ENCODE data around the gene KRTAP4-2.
"Not testable (repeated sequence)": the region's sequence is repeated elsewhere in the genome, so short reads cannot be mapped to it uniquely, and the experiment has no call there.

KRTAP4-2 gene

DNA sequence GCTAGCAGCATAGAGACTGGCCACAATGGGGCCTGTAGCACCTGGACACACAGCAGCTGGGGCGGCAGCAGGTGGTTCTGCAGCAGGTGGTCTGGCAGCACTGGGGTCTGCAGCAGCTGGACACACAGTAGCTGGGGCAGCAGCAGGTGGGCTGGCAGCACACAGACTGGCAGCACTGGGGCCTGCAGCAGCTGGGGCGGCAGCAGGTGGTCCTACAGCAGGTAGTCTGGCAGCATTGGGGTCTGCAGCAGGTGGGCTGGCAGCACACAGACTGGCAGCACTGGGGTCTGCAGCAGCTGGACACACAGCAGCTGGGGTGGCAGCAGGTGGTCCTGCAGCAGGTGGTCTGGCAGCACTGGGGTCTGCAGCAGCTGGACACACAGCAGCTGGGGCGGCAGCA, 17.8 kb downstream of the KRTAP4-2 start:
- not testable (repeated sequence) for DNase-seq

DNA sequence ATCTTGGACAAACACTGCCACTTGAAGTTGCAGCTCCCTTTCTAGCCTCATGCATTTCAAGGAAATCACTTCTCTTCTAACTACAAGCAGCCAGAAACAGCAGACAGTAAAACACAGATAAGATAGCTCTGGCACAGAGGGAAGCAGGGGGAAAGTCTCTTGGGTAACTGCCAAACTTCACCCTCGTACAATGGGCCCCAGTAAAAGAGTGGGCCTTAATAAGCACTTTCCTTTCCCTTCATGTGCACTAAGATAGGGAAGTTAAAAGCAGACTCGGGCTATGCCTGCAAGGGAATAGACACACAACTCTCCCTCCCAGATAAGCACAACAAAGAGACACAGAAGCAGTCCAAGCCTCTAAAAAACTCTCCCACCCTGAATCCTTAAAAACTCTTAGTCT, 24.2 kb downstream of the KRTAP4-2 start:
- no peak for DNase-seq

DNA sequence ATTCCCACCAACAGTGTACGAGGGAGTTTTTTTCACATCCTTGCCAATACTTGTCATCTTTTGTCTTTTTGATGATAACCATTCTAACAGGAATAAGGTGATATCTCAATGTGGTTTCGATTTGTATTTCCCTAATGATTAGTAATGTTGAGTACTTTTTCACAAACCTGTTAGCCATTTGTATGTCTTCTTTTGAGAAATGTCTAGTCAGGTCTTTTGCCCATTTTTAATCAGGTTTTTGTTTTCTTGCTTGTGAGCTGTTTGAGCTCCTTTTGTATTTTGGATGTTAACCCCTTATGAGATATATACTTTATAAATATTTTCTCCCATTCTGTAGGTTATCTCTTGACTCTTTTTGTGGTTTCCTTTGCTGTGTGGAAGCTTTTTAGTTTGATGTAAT, 26.5 kb downstream of the KRTAP4-2 start:
- no peak for DNase-seq

DNA sequence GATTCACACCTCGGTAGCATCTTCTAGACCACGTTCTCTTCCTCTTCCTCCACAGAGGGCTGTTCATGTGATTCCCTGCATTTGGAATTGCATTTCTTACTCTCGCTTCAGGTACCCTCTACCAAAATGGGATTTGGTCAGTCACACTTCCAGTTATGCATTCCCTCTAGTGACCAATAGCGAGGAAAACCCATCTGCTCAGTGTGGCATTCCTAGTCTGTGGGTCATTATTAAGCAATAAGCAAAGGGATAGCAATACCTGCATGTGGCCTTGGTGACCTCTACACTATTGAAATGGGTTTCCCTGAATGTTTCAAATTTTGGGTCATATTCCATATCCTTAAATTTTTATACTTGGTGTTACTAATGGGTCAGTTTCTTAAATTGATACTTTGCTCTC, 28.0 kb downstream of the KRTAP4-2 start:
- DNase-seq = no peak

DNA sequence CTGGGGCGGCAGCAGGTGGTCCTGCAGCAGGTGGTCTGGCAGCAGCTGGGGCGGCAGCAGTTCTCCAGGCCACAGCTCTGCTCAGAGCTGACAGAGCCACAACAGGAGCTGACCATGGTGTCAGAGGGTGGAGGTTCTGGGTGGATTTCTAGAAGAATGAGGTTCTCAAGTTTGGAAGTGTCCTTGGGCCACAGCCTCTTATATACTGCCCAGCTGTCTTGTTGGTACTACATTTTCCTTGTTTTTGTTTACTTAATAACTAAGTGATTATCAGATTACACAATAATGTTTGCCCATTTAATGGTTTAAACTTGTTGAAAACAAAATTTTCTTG, 28.4 kb downstream of the KRTAP4-2 start, which contains the start of gene KRTAP4-5:
KRTAP4-5 (minus strand) TSS at position 174 of the 334 bp plus-strand sequence; CDS start at position 116, 58 bp downstream.
- DNase-seq = no peak

DNA sequence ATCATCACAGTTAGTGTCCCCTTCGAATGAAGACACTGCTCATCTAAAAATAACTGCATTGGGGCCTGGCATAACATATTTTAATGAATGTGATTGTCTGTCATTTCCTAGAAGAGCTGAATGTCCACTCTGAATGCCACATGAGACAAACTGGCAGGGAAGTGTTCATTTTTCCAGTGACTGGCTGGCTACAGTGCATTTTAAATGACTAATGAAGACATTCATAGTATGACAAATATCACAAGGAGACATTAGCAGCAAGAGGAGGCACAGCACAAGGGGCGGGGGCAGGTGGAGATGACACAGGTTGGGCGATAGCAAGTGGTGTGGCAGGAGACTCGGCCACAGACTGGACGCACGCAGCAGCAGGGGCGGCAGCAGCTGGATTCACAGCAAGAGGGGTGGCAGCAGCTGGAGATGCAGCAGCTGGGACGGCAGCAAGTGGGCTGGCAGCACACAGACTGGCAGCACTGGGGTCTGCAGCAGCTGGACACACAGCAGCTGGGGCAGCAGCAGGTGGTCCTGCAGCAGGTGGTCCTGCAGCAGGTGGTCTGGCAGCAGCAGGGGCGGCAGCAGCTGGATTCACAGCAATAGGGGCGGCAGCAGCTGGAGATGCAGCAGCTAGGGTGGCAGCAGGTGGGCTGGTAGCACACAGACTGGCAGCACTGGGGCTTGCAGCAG, 28.9 kb downstream of the KRTAP4-2 start:
- DNase-seq = not testable (repeated sequence)

DNA sequence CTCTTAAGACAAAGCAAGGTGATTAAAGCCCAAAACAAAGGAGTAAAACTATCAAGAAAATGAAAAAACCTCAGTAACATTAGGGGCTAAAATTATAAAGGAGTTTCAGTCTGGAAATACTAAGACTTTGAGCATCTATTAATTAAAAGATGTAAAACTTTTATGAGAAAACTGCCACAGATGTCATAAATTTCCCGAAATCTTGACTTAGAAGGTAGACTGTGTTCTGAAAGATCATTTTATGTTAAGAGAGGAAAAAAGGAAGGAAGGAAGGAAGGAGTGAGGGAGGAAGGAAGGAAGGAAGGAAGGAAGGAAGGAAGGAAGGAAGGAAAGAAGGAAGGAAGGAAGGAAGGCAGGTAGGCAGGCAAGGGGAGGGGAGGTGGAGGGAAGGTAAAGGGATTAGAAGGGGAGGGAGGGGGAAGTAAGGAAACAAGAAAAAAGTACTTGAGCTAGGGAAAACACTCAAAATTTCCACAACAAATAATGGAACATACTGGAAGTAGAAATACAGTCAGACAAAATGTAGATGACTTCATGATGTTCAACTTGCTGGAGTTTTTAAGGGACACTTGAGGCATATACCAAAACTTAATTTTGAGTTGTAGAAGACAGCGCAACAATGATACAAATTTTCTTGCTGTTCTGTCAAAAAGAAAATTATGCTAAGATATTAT, 30.4 kb downstream of the KRTAP4-2 start:
- no peak for DNase-seq

DNA sequence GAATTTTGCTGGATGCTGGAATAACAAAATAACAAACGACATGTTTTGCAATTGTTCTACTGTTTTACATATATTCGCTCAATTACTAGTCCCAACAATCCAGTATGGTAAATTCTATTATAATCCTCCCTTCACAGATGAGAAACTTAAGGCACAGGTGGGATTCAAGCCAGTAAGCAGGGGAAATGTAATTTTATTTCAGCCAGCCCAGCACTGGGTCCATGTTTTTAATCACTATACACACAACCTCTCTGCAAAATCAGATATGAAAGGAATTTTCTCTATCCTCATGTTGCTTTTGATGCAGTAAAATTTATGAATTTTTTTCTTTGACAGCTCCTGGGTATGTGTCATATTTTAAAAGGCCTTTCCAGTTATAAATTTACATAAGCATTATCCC, 32.8 kb downstream of the KRTAP4-2 start:
- no peak for DNase-seq

DNA sequence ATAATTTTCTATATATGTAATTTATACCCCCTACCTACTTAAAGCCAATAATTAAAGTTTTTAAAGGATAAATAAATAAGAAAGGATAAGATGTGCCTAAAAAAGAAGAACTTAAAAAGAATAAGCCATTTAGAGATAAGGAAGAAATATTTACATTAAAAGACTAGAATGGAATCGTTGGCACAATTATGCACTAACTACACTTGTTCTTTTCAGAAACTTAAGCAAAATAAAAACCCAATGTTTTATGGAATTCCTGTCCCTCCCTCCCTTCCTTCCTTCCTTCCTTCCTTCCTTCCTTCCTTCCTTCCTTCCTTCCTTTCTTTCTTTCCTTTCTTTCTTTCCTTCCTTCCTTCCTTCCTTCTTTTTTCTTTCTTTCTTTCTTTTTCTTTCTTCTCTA, 33.2 kb downstream of the KRTAP4-2 start:
- no peak for DNase-seq

DNA sequence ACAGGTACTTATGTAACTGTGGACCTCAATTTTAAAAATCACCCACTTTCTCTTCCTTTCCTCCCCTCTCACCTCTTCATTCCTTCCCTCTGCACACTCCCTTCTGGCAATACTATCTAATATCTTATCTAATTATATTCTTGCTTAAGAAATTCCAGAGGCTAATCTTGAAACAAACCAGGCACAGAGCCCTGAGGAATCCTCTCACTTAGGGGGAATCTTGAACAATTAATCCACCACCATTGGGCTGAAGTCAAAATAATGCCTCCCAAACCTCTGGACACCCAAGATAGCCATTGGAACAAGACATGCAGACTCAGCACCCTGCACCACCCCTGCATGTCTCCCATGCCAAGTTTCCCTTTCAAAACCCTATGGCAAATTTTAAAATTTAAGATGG, 36.7 kb downstream of the KRTAP4-2 start:
- no peak for DNase-seq

DNA sequence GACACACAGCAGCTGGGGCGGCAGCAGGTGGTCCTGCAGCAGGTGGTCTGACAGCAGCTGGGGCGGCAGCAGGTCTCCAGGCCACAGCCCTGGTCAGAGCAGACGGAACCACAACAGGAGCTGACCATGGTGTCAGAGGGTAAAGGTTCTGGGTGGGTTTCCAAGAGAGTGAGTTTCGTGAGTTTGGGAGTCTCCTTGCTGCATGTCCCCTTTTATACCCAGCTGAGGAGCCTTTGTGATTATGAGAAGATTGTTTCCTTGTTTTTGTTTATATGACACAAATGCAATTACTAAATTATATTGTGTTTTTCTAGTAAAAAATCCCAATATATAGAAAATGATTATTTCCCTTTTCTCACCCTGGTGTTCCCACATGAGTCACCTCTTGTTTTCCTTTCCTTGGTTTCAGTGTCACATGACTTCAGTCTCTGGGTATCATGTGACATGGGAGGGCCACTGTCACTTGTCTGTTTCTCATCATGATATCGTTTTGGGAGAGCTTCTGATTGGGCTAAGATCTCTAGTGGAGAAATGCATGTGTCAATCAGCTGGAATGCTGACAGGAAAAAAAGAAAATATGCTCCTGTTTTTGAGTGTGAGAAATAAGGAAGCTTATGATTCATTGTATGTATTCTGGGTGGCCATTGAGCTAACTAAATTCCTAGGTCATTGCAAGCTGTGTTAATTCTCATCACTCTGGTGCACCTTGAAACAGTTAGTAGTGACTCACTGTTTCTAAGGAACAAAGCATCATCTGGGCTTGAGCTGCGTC, 37.5 kb downstream of the KRTAP4-2 start, which contains the start of gene KRTAP4-6:
KRTAP4-6 (minus strand) TSS at position 185 of the 772 bp plus-strand sequence; CDS start at position 128, 57 bp downstream.
- DNase-seq = no peak

DNA sequence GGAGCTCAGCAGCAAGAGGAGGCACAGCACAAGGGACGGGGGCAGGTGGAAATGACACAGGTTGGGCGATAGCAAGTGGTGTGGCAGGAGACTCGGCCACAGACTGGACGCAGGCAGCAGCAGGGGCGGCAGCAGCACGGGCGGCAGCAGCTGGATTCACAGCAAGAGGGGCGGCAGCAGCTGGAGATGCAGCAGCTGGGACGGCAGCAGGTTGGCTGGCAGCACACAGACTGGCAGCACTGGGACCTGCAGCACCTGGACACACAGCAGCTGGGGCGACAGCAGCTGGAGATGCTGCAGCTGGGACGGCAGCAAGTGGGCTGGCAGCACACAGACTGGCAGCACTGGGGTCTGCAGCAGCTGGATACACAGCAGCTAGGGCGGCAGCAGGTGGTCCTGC, 38.2 kb downstream of the KRTAP4-2 start:
- DNase-seq = not testable (repeated sequence)

DNA sequence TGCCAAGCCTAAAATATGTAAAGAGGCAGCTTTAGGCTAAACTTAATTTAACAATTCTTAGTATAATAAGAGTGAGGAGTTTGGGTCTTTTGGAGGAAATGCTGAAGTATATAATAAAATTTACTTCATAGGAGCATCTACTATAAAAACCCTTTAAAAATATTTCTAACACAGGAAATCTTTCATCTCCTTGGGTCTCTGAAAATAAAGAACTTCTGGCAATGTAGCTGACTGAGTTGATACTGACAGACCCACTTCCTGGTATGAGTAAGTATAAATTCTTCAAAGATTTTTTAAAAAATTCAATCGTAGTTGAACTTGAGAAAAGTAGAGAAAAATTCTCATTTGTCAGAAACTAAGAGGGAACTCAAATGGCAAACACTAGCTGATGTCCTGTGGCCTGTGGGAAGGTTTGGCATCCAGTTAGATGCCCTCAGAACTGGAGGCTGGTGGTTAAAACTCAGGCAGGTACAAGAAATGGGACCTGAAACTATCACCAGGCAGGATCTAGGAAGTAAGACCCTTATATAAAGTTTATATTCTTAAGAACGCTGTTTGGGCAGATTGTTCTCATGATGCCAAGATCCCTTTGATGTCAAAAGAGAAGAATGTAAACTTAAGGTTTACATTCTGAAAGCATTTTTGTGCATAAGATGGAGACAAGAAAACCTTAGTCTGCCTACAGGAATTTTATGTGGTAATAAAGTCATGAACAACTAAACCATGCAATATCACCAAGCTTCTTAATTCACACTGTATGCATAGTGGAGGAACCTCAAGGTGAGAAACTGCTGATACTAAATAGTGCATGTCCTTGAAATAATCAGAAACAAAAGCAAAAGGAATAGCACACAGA, 43.9 kb downstream of the KRTAP4-2 start:
- DNase-seq = no peak

DNA sequence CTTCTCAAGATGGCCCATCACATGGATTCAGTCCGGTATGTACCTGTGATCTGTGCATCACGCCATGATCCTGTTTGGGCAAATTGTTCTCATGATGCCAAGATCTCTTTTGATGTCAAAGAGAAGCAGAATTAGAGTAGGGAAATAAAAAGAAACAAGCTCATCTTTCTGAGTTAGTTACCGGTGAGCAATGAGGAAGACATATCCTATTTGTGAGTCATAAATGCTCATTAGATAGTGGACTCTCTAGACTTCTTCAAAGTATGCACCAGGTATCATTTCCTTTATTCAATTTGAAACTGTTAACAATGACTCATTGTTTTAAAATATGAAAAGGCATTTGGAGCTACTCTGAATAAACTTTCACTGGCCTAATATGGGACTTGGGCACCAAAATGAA, 46.0 kb downstream of the KRTAP4-2 start:
- DNase-seq = no peak

Measured in DMS79 (cell line).